Cortex of kidney (tissue), 1 donor: Measurements from ENCODE around the gene HLA-DRA.
"Not testable (repeated sequence)": the region's sequence is repeated elsewhere in the genome, so short reads cannot be mapped to it uniquely, and the experiment has no call there.

ENCODE experiments used
- DNase-seq: peaks from one replicate; lab custom pipeline; 2025; lab: John Stamatoyannopoulos, UW

HLA-DRA gene

DNA sequence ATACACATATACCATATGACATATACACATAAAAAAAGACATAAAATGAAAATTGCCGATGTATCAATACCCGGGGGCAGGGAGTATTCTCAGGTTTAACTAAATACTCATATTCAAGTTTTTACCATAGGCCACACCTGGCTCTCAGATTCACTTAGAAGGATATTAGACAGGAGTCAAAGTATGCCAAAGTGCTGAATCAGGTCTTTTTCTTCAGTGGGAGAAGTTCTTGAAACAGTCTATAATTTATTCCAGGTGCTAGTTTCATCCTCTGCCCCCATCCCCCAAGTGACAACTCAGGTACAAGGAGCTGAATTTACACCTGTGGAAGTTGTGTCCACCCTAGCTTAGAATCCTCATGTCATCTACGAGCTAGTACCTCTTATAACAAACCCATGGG is 8.5 kb upstream of the HLA-DRA start:
- DNase-seq = no peak

DNA sequence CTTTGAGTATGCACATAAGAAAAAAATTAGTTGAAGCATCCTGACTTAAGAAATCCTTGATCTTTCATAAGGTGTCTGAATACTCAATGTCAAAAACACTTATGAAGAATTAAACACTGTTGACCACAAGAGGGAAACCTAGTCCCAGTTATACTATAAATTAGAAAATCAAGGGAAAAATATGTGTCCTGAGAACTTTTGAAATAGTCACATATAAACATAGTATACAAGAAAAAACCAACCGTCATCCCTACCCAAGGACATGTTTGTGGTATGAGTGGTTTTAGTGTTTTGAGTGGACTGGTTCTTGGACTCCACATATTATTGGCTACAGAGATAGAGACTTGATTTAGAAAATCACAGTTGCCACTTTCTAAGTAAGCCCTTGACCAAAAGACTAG is 7.6 kb upstream of the HLA-DRA start:
- no peak for DNase-seq

DNA sequence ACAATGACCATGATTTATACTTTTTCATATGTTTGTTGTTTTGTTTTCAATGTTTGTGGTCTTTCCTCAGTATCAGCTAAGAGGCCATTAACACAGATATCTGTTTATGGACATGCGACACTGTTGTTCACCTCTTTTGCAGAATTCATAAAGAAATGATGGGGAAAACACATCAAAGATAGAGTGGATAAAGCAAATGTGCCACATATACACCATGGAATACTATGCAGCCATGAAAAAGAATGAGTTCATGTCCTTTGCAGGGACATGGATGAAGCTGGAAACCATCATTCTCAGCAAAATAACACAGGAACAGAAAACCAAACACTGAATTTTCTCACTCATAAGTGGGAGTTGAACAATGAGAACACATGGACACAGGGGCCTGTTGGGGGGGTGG is 5.7 kb upstream of the HLA-DRA start:
- DNase-seq = not testable (repeated sequence)

DNA sequence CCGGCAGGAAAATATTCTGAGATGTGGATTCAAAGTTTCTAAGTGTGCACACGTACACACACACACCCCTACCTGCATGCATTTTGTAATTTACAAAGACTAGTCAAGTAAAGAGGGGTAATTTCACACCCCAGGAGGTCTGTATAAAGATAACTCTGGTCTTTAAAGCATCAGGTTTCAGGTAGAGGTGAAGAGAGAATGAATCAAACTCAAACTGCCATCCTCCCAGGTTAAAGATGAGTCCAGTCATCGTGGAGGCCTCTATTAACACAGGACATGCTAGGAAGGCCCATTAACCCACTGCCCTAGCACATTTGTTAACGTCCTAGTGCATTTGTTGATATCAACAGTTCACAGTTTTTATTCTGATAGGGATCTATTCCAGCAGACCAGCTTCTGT is 3.5 kb upstream of the HLA-DRA start:
- DNase-seq = no peak

DNA sequence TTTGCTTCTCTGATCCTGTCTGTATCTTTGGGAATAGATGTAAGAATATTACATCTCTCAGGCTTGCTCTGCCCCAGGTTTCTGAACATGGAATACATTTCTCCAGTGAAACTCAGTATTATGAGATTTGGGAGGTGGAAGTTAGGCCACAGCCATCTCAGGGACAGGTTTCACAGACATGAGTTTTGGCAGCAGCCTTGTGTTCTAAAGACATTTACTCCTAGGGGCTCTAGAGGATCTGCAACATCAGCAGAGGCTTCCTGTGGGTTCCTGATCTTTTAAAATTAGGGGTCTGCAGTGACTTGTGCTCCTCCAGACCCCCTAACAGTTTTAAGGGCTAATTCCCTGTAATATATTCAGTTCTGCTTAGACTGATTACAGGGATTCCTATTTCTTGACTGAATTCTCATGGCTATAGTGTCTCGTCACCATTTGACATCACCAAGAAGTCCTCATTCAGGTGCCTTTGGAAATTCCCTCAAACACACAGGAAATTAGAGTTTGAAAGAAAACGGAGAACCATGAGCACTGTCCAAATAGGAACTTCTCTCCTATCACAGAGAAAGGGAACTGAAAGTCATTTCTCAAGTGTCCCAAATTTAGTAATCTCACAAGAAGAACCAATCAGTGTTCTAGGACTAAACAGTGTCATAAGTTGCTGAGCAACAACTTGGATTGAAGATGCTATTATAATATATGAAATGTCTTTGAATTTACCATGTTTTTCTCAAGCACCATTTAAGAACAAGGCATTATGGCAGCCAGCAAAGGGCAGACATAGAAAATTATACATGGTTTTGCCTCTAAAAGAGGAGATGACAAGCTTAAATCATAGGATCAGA is 2.5 kb upstream of the HLA-DRA start:
- no peak for DNase-seq

DNA sequence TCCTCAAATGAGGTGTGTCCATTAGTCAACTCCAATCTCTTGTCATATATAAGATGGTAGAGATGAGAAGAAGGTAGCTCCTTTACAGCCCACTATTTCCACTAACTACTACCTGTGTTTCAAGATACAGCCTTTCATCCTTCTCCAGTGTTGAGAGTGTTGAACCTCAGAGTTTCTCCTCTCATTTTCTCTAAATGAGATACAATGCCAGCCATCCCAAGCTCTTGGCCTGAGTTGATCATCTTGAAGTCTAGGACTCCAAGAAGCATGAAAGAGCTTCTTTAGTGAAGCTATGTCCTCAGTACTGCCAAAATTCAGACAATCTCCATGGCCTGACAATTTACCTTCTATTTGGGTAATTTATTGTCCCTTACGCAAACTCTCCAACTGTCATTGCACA is 548 bp upstream of the HLA-DRA start:
- DNase-seq = no peak

DNA sequence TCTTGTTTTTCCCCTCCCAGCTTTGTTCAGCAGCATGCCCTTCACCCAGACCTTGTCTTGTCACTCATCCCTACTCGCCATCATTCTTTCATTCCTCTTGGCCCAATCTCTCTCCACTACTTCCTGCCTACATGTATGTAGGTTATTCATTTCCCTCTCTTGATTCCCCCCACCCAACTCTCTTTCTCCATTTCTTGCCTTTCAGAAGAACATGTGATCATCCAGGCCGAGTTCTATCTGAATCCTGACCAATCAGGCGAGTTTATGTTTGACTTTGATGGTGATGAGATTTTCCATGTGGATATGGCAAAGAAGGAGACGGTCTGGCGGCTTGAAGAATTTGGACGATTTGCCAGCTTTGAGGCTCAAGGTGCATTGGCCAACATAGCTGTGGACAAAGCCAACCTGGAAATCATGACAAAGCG is 2.6 kb downstream of the HLA-DRA start:
- no peak for DNase-seq

DNA sequence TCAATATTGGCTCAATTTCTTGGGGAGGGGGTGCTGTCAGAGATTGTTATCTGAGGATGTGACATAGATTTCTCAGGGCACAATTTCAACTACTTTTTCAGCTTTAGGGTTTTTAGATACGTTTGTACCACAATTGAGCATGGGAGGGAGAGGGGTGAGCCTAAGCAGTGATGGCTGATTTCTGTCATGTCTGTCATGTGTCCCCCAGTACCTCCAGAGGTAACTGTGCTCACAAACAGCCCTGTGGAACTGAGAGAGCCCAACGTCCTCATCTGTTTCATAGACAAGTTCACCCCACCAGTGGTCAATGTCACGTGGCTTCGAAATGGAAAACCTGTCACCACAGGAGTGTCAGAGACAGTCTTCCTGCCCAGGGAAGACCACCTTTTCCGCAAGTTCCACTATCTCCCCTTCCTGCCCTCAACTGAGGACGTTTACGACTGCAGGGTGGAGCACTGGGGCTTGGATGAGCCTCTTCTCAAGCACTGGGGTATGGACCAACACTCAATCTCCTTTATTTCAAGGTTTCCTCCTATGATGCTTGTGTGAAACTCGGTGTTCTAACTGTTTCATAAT is 3.4 kb downstream of the HLA-DRA start:
- DNase-seq = no peak

DNA sequence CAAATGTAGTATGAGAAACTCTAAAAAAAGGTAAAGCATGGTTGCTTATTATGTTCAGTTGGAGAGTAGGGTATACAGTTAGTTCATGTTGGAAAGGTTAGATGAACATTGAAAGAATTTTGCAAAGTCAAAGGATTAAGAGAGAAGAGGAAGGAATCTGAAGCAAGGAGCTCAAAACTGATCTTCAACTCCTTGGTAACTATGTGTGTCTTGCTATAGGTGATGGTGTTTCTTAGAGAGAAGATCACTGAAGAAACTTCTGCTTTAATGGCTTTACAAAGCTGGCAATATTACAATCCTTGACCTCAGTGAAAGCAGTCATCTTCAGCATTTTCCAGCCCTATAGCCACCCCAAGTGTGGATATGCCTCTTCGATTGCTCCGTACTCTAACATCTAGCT is 4.7 kb downstream of the HLA-DRA start:
- no peak for DNase-seq

DNA sequence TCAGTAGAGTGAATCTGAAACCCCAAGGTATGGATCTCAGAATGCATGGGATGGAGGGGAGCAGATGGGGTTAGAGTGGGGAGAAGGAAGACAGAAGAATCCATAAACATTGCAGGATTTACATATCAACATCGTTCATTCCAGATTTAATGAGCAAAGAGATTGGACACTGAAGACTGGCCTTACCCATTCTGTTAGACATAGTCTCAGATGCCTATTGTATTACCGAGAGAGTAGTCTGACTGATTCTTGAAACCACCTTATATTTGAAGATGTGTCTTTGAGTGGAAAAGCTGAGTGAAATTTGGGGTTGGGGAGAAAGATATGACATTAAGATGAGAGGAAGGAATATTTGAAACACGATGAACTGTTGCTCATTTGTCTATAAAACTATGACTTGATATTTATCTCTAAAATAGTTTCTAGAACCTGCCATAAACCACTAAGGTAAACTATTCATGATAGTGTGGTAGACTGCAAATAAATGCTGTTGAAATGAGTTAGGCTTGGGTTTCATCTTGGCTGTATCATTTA is 5.7 kb downstream of the HLA-DRA start:
- no peak for DNase-seq

DNA sequence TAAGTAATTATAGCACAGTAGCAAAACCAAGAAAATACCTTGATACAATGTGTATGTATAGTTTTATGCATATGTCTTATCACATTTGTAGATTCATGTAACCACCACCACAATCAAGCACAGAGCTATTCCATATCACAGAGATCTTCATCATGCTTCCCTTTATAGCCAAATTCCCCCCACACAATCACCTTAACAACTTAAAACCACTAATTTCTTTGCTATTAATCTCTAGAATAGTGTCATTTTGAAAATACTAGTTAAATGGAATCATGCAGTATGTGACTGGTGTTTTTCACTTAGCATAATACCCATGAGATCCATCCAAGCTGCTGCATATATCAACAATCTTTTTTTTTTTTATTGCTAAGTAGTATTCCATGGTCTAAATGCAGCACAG is 8.2 kb downstream of the HLA-DRA start:
- DNase-seq = no peak

DNA sequence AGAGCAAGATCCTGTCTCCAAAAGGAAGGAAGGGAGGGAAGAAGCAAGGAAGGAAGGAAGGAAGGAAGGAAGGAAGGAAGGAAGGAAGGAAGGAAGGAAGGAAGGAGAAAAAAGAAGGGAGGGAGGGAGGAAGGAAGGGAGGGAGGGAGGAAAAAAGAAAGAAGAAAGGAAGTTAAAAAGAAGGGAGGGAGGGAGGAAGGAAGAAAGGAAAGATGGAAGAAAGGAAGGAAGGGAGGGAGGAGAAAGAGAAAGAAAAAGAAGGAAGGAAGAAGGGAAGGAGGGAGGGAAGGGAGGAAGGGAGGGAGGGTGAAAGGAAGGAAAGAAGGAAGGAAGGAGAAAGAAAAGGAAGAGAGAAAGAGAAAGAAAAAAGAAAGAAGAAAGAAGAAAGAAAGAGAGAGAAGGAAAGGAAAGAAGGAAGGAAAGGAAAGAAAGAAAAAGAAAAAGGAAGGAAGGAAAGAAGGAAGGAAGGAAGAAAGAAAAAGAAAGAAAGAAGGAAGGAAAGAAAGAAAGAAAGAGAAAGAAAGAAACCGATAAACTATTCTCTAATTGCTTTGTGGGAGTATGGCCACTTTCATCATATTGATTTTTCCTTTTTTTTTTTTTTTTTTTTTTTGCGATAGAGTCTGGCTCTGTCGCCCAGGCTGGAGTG is 9.5 kb downstream of the HLA-DRA start:
- DNase-seq = no peak

DNA sequence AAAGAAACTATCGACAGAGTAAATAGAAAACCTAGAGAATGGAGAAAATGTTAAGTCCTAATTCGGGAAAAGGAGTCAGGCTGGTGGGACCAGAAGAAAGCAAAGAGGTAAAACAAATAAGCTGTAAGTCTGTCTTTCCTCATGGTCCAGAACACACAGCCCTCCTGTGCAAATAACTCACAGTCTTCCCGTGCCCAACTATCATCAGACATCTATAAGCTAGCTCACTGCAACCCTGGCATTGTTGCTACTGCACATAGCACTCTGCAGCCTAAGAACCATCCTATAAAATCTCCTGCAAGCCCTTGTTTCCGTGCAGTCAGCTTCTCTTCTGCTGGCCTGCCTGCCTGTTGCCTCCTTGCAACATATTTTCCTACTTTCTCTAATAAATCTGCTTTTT is 17.4 kb downstream of the HLA-DRA start:
- DNase-seq = no peak

DNA sequence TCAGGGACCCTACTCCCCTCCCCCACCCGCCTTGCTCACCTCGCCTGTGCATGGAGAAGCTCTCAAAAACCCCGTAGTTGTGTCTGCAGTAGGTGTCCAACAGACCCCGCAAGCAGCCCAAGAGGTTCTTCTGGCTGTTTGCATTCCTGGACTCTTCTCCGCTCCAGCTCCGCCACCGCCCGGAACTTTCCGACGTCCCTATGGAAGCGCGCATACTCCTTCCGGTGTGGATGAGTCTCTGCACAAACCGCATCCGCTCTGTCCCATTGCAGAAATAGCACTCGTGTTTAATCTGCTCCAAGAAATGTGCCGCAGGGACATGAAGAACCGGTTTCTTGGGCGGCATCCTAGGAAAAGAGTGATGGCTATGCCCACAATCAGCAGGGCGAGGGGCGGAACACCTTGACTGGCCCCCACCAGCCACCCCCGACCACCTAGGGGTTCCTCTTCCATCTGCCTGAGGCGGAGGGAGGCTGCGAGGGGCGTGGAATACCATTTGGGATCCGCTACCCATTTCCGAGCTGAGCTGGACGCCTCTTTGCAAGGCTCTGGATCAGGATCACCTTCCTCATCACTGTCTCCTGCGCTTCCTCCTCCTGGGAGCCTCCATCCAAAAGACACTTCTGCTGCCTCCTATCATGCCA is 20.2 kb downstream of the HLA-DRA start:
- DNase-seq = no peak

DNA sequence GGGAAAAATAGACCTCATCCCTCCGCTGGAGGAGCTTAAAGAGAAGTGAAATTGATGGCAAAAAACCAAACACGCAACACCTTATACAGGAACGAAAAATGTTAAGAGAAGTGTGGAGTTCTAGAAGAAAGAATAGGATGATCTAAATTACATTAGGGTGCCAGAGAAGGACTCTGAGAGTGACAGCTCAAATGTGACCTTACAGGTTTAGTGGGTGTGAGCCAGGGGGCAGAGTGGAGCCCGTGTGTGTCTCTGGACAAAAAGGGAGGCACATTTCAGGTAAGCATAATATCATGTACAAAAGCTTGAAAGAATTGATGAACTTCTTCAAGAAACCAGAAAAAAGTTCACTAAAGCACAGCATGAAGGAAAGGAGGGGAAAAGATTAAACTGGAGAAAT is 20.8 kb downstream of the HLA-DRA start:
- DNase-seq = no peak

DNA sequence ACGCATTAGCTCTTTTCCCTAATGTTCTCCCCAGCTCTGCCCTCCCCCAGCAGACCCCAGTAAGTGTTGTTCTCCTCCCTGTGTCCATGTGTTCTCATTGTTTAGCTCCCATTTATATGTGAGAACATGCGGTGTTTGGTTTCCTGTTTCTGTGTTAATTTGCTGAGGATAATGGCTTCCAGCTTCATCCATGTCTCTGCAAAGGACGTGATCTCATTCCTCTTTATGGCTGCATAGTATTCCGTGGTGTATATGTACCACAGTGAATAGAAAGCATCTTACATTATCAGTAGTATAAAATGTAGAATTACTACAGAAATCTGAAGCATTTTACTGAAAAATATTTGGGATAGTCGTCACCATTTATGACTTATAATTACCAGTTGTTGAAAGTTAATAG is 21.8 kb downstream of the HLA-DRA start:
- no peak for DNase-seq

DNA sequence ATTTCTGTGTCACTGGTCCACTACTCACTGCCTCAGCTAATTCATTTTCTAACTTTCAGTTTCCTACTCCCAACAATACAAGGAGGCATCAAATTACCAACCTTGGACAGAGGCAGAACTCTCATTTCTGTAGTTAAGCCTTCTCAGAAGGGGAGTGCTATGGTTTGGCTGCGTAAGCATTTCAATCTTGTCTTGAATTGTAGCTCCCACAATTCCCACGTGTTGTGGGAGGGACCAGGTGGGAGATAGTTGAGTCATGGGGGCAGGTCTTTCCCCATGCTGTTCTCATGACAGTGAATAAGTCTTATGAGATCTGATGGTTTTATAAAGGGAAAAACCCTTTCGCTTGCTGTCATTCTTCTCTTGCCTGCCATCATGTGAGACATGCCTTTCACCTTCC is 22.9 kb downstream of the HLA-DRA start:
- no peak for DNase-seq

DNA sequence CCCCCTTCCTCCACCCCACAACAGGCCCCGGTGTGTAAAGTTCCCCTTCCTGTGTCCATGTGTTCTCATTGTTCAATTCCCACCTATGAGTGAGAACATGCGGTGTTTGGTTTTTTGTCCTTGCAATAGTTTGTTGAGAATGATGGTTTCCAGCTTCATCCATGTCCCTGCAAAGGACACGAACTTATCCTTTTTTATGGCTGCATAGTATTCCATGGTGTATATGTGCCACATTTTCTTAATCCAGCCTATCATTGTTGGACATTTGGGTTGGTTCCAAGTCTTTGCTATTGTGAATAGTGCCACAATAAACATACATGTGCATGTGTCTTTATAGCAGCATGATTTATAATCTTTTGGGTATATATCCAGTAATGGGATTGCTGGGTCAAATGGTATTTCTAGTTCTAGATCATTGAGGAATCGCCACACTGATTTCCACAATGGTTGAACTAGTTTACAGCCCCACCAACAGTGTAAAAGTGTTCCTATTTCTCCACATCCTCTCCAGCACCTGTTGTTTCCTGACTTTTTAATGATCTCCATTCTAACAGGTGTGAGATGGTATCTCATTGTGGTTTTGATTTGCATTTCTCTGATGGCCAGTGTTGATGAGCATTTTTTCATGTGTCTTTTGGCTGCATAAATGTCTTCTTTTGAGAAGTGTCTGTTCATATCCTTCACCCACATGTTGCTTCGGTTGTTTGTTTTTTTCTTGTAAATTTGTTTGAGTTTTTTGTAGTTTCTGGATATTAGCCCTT is 28.2 kb downstream of the HLA-DRA start:
- DNase-seq = not testable (repeated sequence)

DNA sequence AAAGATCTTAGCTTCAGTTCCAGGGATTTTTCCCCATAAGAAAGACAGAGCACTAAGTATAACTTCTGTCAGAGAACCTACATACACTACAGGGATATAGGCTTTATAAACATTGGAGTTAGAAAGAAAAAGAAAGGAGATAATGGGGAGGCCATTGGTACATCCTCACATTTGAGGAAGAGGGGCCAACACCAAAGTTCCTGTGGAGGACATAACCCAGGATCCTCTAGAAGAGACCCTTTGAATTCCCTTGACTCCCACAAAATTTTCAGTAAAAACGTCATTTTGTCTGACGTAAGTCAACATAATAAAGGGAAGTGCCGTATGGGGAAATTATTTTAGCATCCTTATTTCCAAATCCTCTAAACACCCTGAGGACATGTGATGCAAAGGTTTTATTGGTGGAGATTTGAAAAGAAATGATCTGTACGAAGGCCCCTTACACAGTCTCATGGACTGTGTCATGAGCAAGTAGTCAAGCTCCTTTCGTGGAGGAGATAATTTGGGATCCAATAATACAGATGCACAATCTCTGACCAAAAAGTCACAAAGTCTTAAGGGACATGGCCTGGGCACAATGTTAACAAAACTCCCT is 33.2 kb downstream of the HLA-DRA start:
- no peak for DNase-seq

DNA sequence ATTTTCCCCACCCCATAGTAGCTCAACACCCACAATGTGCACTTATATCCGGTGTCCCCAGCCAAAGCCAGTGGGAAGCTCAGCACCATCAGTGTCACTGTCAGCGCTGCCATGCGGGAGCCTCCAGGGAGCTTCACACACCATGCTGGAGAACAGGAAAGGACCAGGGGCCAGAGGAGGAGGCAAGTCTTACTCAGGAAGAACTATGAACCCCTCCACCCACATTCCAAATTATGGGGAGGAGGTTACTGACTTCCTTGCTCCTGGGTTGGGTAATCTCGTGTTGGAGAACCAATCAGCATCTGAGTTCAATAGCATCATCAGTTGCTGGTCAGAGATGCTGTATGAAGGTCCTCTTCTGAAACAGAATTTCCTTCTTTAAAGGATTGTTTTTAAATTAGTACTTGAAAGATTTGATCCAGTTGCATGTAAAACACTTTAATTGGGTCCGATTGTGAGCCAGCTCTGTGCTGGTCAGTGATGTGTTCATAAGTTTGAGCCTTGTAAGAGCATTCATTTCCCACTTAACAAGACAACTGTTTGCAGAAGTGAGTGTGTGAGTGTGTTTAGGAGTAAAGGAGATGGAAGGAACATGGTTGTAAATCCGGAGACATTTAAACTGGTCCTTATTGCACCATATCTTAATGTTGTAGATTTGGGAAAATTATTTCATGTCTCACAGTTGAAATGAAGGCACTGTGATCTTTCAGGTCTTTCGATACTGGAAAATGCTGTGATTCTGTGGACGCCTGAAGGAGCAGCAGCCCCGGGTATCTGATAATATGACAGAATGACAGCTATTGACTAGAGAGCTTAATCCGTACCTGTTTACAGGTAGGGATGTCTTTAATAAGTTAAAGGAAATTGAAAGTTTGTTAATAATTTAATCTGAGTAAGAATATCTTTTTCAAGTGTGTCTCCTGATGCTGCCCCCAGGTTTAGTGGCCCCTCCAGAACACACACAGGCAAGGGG is 34.0 kb downstream of the HLA-DRA start:
- DNase-seq = not testable (repeated sequence)
